Thyroid gland (tissue), 4 donors: ENCODE measurements around the gene SLC10A7. TPM values are rescaled to one million over a fixed set of nuclear protein-coding genes. Genes with fewer than 3 reads are reported as not detected.

ENCODE experiments used
- DNase-seq, 2 donors: peaks; one replicate each; pipeline ENCODE4 v3.0.0-alpha.2; 2019
- H3K27ac ChIP-seq, 3 donors: fragments of 200-600 bp; sonication (generic); 1 replicate in 2 of 3; 2 replicates in 1 of 3; pipeline ENCODE4 v1.5.1; 2016 to 2019; ENCODE audit warnings: mild to moderate bottlenecking in 1 of 3, moderate library complexity in 1 of 3
- H3K27me3 ChIP-seq: fragments of 200-600 bp; sonication (generic); one replicate; pipeline ENCODE4 v1.5.1; 2019
- H3K36me3 ChIP-seq, 2 donors: fragments of 200-600 bp; sonication (generic); one replicate each; pipeline ENCODE4 v1.5.1; 2016 to 2019
- H3K4me1 ChIP-seq, 2 donors: fragments of 200-600 bp; sonication (generic); one replicate each; pipeline ENCODE4 v1.5.1; 2017 to 2019
- H3K4me3 ChIP-seq, 3 donors: fragments of 200-600 bp; sonication (generic); replicated peaks in 1 of 3; 1 replicate in 2 of 3; 2 replicates in 1 of 3; pipeline ENCODE4 v1.5.1; 2016; ENCODE audit warnings: mild to moderate bottlenecking in 1 of 3
- H3K9me3 ChIP-seq: fragments of 200-600 bp; sonication (generic); one replicate; pipeline ENCODE4 v1.5.1; 2017
- POLR2A ChIP-seq, 2 donors: fragments of 450-650 bp; IDR thresholded peaks; one replicate each; pipeline ENCODE4 v1.6.1; 2017; ENCODE audit warnings: antibody characterized with exemption in 2 of 2, mild to moderate bottlenecking in 2 of 2, moderate library complexity in 1 of 2
- WGBS, 2 donors: methylation state at CpG; one replicate each; pipeline ENCODE4 v1.1.5; 2017; 5-methylcytosine and 5-hydroxymethylcytosine counted together
- intact Hi-C: fragments of 100-400 bp; cut with DNase I; formaldehyde crosslinking; loops from one replicate; pipeline ENCODE4 v1.15.1; 2023
- total RNA-seq, 4 donors: library from RNA; depleted of rRNA; stranded (reverse); fragments of >200 nt; gene quantifications; one replicate each; pipeline ENCODE4 v1.2.3, GENCODE V29; 2016
- TF ChIP-seq, protein P1 (sequence below), 6 experiments: fragments of 200-600 bp in 3 of 6; fragments of 450-650 bp in 3 of 6; sonication (generic) in 3 of 6; IDR thresholded peaks; one replicate each; pipeline ENCODE4 v1.5.1; 2016 to 2019; ENCODE audit warnings: antibody characterized with exemption in 6 of 6, mild to moderate bottlenecking in 2 of 6, inconsistent platforms in 1 of 6, moderate library complexity in 1 of 6

Gene SLC10A7
- total RNA-seq, 4 donors from 2014 or later = 16.7 to 29.9 (median 23.1) TPM

DNA sequence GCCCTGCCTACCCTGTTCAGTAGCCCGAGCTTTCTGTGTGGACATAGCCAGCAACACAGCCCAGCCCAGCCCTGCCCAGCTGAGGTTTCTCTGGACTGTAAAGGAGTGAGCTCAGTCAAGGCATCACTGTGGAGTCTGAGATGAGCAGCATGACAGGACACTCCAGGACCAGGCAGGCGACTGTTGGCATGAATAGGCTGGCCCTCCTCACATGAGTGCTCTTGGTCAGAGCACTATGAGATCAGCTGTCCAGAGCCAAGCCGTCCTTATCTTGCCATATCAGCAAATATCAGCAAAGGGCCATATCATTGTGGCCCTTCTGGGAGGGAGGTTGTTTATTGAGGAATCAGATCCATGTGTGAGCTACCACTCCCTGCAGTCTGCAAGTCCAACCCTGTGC is 276.5 kb downstream of the SLC10A7 start:
- 39 to 57% methylated on average over 1 to 3 of the region's 3 CpGs for WGBS, 2 donors
- H3K4me1 ChIP-seq = peaks cover 0 to 19% of the 10 kb centered on the region in 2 donors
- TF ChIP-seq, protein P1, sequence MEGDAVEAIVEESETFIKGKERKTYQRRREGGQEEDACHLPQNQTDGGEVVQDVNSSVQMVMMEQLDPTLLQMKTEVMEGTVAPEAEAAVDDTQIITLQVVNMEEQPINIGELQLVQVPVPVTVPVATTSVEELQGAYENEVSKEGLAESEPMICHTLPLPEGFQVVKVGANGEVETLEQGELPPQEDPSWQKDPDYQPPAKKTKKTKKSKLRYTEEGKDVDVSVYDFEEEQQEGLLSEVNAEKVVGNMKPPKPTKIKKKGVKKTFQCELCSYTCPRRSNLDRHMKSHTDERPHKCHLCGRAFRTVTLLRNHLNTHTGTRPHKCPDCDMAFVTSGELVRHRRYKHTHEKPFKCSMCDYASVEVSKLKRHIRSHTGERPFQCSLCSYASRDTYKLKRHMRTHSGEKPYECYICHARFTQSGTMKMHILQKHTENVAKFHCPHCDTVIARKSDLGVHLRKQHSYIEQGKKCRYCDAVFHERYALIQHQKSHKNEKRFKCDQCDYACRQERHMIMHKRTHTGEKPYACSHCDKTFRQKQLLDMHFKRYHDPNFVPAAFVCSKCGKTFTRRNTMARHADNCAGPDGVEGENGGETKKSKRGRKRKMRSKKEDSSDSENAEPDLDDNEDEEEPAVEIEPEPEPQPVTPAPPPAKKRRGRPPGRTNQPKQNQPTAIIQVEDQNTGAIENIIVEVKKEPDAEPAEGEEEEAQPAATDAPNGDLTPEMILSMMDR (IDR thresholded peaks at IDR 0.05) = no peak
- no peak for TF ChIP-seq POLR2A (IDR thresholded peaks at IDR 0.05)

DNA sequence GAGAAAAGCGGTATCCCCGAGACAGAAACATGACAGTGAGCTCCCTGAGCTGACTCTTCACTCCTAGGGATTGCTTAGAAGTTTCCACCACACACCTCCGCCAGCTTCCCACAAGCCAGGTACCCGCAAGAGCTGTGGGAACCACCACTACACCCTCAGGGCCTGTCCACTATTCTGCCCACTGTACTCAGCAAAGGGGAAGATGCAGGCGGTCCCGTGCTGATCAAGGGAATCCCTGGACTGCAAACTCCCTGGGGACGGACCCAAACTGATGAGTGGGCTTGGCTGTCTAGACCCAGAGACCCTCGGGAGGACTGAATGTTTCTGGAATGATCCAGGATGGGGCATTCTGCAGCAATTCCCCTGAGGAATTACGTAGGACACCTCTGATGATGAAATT is 277.2 kb downstream of the SLC10A7 start:
- Histone ChIP-seq H3K4me3 (no peak overlapping the region), H3K27me3 (no peaks in the 10 kb centered on the region), H3K9me3 (no peaks in the 10 kb centered on the region), H3K36me3 (no peaks in the 10 kb centered on the region), H3K4me1 (peaks cover 0 to 19% of the 10 kb centered on the region in 2 donors), H3K27ac (peak overlapping the region in 1 of 3 donors; percentile 23)
- TF ChIP-seq, protein P1 (IDR thresholded peaks at IDR 0.05) = no peak
- no peak for TF ChIP-seq POLR2A (IDR thresholded peaks at IDR 0.05)
- WGBS, 2 donors = 83 to 91% methylated on average over 7 to 9 of the region's 9 CpGs
- DNase-seq = no peak
- intact Hi-C loops = no loop called here

More for the DNA sequence above, 276.5 kb downstream of the SLC10A7 start:
- Histone ChIP-seq H3K9me3 (no peaks in the 10 kb centered on the region), H3K27me3 (no peaks in the 10 kb centered on the region), H3K36me3 (no peaks in the 10 kb centered on the region), H3K27ac (peak overlapping the region in 1 of 3 donors; percentile 23), H3K4me3 (no peak overlapping the region)
- DNase-seq = no peak
- intact Hi-C loops = no loop called here

DNA sequence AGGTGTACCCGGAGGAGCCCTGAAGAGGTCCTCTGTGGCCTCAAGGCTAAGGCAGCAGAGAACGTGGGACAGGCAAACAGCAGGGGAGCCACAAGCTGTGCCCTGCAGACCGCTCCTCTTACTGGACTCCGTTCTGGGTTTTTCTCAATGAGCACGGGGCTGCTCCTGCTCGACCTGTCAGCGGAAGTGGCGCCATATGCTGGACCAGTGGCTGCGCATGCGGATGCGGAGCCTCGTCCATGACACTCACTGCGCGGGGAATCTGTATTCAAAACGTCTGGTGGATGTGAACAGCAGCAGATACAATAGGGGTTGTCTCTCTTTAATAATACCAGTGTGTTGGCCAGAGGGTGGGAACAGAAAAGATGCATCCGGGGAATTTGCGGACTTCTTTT is 277.9 kb downstream of the SLC10A7 start:
- Histone ChIP-seq H3K27ac (peak overlapping the region in 1 of 3 donors; percentile 56), H3K4me3 (no peak overlapping the region), H3K36me3 (no peaks in the 10 kb centered on the region), H3K9me3 (no peaks in the 10 kb centered on the region), H3K4me1 (peaks cover 0 to 19% of the 10 kb centered on the region in 2 donors), H3K27me3 (no peaks in the 10 kb centered on the region)
- TF ChIP-seq, protein P1 (IDR thresholded peaks at IDR 0.05) = no peak
- intact Hi-C loops = no loop called here
- no peak for DNase-seq
- 82 to 84% methylated on average over 16 to 17 of the region's 17 CpGs for WGBS, 2 donors

GRCh38 chr4:146243141-146243882 is 278.4 kb downstream of the SLC10A7 start:
- 49 to 78% methylated on average over 8 to 17 of the region's 24 CpGs for WGBS, 2 donors
- H3K4me3 ChIP-seq = no peak overlapping the region
- H3K4me1 ChIP-seq = peaks cover 0 to 19% of the 10 kb centered on the region in 2 donors
- H3K9me3 ChIP-seq = no peaks in the 10 kb centered on the region
- H3K27ac ChIP-seq = peak overlapping the region in 2 of 3 donors; percentile 56 to 71
- H3K27me3 ChIP-seq = no peaks in the 10 kb centered on the region
- TF ChIP-seq POLR2A (IDR thresholded peaks at IDR 0.05) = no peak
- TF ChIP-seq, protein P1 (IDR thresholded peaks at IDR 0.05) = peak in 1 of 6 experiments; percentile 32
- DNase-seq = no peak
- intact Hi-C loops = no loop called here
- H3K36me3 ChIP-seq = no peaks in the 10 kb centered on the region

- H3K4me1 ChIP-seq = peaks cover 0 to 12% of the 10 kb centered on the region in 2 donors
- H3K9me3 ChIP-seq = no peaks in the 10 kb centered on the region
- no peaks in the 10 kb centered on the region for H3K27me3 ChIP-seq
- H3K27ac ChIP-seq = no peak overlapping the region
- intact Hi-C loops = no loop called here
- no peak for TF ChIP-seq POLR2A (IDR thresholded peaks at IDR 0.05)
- TF ChIP-seq, protein P1 (IDR thresholded peaks at IDR 0.05) = no peak
- WGBS, 2 donors = 74 to 76% methylated on average over 3 of the region's 3 CpGs
- no peaks in the 10 kb centered on the region for H3K36me3 ChIP-seq
- no peak for DNase-seq
- no peak overlapping the region for H3K4me3 ChIP-seq
Observed at GRCh38 chr4:146238107-146238506, 283.6 kb downstream of the SLC10A7 start.
